HTR-8/SVneo (cell line): Measurements from ENCODE around the gene NDUFS2.
A peak's percentile ranks its signal among the peaks of the same experiment; 100 is the strongest.
"Not testable (repeated sequence)": the region's sequence is repeated elsewhere in the genome, so short reads cannot be mapped to it uniquely, and the experiment has no call there.

ENCODE experiments used
- DNase-seq: peaks from one replicate; pipeline ENCODE4 v3.0.0; 2011; ENCODE audit warnings: low spot score, mixed read lengths; ENCODE audit not compliant: insufficient read length
- FAIRE-seq: peaks from 2 replicates; lab custom pipeline; 2011; peaks lifted over from hg19 to GRCh38; lab: Jason Lieb, UNC

Gene NDUFS2

GRCh38 chr1:161235957-161236775, 34.0 kb downstream of the NDUFS2 start:
- DNase-seq = no peak
- no peak for FAIRE-seq

DNA sequence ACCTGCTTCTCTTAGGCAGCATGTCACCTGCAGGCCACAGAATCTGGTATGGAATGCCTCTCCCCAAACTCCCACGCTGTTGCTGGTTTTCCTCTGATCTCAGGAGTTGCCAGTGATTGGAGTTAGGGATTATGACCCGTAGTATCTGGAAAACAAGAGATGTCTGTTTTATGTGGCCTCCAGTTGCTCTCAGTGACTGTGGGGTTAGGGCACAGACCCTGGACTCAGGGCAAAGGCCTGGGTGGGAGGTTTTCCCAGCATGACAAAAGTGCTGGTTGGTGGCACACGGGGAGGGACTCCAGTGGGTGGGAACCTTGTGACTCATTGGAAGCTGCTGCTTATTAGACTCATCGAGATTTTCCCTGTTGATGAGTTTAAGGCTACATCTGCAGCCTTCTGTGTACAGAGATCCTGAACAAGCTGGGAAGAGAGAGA, 35.9 kb downstream of the NDUFS2 start, which contains the start of gene NR1I3:
Gene NR1I3, minus strand, starts transcription at position 165 of the 435 bp plus-strand sequence. CDS start 1,638 bp downstream, outside the sequence.
- FAIRE-seq (peak; percentile 36), DNase-seq (no peak)

- FAIRE-seq (no peak), DNase-seq (no peak)
These were observed 39.5 kb downstream of the NDUFS2 start for GRCh38 chr1:161241682-161242081.

- FAIRE-seq (no peak), DNase-seq (no peak)
These were observed 40.1 kb downstream of the NDUFS2 start for GRCh38 chr1:161242313-161242712.

DNA sequence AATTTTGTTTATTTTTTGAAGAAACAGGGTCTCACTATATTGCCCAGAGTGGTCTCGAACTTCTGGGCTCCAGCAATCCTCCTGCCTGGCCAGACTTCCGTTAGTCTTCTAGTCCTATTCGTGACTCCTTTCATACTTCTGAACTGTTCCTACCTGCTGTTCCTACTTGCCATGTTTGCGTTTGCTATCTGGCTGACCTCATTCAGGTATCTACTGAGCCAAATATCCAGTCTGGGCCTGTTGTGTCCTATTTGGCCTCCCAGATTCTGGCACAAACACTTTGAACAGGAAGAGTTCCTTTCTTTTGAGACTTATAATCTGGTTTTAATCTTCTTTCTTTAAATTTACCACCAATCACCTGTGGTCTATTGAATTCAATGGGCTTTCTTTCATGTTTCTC, 42.7 kb downstream of the NDUFS2 start:
- DNase-seq (no peak), FAIRE-seq (no peak)

DNA sequence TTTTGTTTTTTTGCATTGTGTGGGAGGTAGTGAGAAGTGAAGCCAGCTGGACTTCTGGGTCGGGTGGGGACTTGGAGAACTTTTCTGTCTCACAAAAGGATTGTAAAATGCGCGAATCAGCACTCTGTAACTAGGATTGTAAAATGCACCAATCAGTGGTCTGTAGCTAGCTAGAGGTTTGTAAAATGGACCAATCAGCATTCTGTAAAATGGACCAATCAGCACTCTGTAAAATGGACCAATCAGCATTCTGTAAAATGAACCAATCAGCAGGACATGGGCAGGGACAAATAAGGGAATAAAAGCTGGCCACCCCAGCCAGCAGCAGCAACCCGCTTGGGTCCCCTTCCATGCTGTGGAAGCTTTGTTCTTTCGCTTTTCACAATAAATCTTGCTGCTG, 47.9 kb downstream of the NDUFS2 start:
- FAIRE-seq, DNase-seq: not testable (repeated sequence)

- no peak for FAIRE-seq
- no peak for DNase-seq
These were observed 48.7 kb downstream of the NDUFS2 start for GRCh38 chr1:161250829-161251228.

DNA sequence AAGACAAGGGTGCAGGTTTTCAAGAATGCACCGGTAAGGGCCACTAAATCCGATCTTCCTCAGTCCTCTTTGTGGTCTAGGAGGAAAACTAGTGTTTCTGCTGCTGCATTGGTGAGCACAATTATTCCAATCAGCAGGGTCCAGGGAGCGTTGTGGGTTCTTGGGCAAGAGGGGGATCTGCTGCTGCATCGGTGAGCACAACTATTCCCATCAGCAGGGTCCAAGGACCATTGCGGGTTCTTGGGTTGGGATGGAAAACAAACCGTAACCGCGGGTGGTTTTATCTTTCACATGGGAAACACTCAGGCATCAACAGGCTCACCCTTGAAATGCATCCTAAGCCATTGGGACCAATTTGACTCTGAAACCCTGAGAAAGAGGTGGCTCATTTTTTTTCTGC, 49.4 kb downstream of the NDUFS2 start:
- no peak for DNase-seq
- no peak for FAIRE-seq

GRCh38 chr1:161255302-161255701, 53.1 kb downstream of the NDUFS2 start:
- DNase-seq, FAIRE-seq: not testable (repeated sequence)

DNA sequence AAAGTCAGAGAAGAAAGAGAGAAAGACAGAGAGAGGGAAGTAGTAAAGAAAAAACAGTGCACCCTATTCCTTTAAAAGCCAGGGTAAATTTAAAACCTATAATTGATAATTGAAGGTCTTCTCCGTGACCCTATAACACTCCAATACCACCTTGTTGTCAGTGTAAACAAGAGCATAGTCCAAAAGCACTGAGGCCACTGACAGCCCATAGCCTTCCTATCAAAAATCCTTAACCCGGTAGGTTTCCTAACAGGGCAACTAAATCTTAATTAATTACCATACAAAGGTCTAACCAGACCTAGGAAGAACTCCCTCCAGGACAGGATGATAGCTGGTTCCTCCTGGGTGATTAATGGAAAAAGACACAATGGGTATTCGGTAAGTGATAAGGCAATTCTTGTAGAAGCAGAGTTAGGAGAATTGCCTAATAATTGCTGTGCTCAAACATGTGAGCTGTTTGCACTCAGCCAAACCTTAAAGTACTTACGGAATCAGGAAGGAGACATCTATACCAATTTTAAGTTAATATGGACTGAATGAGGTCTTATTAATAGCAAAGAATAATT, 53.9 kb downstream of the NDUFS2 start:
- not testable (repeated sequence) for FAIRE-seq, DNase-seq

DNA sequence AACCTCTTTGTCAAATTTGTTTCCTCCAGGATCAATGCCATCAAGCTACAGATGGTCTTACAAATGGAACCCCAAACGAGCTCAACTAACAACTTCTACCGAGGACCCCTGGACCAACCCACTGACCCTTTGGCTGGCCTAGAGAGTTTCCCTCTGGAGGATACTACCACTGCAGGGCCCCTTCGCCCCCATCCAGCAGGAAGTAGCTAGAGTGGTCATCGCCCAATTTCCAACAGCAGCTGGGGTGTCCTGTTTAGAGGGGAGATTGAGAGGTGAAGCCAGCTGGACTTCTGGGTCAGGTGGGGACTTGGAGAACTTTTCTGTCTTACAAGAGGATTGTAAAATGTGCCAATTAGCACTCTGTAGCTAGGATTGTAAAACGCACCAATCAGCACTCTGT, 54.9 kb downstream of the NDUFS2 start:
- DNase-seq, FAIRE-seq: not testable (repeated sequence)

GRCh38 chr1:161258439-161259344, 56.5 kb downstream of the NDUFS2 start, which contains the start of gene PCP4L1:
Gene PCP4L1 (plus strand): TSS chr1:161258745. CDS start chr1:161258975, 230 bp downstream.
- peak; percentile 64 for DNase-seq
- FAIRE-seq = no peak

- DNase-seq (no peak), FAIRE-seq (no peak)
These were observed 57.2 kb downstream of the NDUFS2 start for GRCh38 chr1:161259345-161259702.

DNA sequence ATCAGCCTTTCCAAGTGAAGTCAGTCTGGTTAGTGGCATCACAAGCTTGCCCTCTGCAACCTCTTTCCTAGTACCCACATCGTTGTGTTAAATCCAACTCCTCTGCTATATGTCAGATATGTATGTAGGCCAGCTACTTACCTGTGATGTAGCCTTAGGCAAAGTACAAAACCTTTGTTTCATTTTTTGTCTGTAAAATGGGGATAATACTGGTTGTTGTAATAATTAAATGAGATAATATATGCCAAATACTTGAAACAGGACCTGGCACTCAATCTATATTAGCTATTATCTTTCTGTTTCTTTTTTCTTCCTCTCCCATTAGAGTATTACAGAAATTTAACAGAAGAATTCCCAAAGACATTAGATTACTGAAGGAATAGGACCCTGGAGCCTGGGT, 57.6 kb downstream of the NDUFS2 start:
- DNase-seq (no peak), FAIRE-seq (no peak)

DNA sequence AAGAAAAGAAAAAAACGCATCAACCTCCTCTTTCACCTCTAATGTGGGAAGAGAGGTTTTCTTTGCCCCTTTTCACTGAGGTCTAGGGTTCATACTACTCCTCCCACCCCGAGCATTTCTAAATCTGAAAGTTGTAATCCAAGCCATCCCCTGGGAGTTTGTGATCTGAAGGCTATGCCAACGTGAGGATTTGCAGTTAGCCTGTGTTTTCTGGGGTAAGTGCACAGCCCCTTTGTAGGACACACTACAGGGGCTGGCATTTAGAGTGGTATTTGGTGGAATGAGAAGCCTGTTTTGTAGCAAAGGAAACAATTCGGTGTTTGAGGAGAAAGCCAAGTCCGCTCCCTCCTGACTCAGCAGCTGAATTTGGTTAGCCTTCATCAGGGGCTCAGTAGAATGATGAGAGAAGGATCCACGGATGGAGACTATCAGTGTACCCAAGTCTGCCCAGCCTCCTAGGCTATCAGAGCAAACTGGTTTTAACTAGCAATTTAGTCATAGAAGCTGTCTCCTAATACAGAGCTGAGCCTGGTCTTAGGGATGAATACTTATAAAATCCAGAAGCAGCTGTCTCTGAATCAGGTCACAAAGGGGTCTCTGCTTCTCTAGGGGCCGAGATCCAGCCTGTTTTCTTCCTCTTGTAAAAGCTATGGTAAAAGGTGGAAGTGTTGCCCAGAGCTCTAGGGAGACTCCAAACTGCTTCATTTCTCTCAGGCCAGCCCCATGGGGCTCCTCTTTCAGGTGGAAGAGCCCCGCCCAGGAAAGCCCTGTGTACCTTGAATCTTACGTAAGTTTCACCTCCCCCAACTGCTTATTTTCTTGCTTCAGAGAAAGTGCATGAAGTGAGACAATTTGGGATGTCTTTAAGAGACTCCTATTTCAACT, 58.5 kb downstream of the NDUFS2 start:
- DNase-seq = no peak
- FAIRE-seq = no peak

GRCh38 chr1:161261261-161262235, 59.4 kb downstream of the NDUFS2 start:
- FAIRE-seq (no peak), DNase-seq (no peak)
